ENCODE data around the gene CASZ1. TPM values are rescaled to one million over a fixed set of nuclear protein-coding genes. Genes with fewer than 3 reads are reported as not detected.

CASZ1 gene
- total and polyA plus RNA-seq, 8 donors: 6.0 to 166 (median 39.8) TPM

DNA sequence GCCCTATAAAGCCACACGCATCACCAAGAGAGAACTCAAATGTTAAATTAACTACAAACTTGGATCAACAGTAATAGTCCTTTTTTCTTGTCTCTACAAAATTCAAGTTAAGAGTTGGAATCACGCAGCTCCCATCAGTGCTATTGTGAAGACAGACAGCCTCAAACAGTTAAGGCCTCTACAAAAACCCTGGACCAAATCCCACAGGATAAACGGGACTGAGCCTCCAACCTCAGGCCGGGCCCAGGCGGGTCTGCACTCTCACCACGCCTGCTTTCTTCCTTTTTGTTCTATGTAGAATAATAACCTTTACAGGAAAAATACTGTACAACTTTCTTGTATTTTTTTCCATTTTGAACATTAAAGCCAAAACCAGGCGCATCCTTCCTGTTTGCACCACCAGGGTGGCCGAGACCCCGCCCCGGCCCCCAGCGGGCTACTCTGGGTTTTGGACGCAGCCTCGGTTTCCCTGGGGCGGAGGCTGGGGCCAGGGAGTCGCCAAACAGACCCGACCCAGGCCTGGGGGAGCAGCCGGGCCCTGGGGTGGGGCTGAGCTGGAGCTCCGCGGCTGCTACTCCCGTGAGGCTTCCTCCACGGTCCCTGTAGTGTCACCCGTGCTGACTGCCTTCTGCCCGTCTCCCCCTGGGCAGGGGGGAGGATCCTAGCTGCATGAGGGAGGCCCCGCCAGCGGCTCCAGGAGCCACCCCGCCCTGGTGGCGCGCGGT is 158.4 kb downstream of the CASZ1 start:
- 54 to 59% (median 55%) methylated on average over 17 to 29 of the region's 29 CpGs for WGBS, 5 donors
- DNase-seq: no peak
- peaks cover 16 to 45% (median 39%) of the 10 kb centered on the region in 4 donors for H3K36me3 ChIP-seq
- peak overlapping the region in 2 of 4 donors; percentile 11 to 28 for H3K4me3 ChIP-seq
- intact Hi-C loops (cut with DNase I; ENCODE audit: low total_unique reads): no loop called here
- H3K27ac ChIP-seq: peak overlapping the region; percentile 21 to 89 (median 84)
- TF ChIP-seq POLR2AphosphoS5 (IDR thresholded peaks at IDR 0.05) (no peak), POLR2A (IDR thresholded peaks at IDR 0.05) (no peak), EP300 (IDR thresholded peaks at IDR 0.05) (no peak)
- TF ChIP-seq, protein P1, sequence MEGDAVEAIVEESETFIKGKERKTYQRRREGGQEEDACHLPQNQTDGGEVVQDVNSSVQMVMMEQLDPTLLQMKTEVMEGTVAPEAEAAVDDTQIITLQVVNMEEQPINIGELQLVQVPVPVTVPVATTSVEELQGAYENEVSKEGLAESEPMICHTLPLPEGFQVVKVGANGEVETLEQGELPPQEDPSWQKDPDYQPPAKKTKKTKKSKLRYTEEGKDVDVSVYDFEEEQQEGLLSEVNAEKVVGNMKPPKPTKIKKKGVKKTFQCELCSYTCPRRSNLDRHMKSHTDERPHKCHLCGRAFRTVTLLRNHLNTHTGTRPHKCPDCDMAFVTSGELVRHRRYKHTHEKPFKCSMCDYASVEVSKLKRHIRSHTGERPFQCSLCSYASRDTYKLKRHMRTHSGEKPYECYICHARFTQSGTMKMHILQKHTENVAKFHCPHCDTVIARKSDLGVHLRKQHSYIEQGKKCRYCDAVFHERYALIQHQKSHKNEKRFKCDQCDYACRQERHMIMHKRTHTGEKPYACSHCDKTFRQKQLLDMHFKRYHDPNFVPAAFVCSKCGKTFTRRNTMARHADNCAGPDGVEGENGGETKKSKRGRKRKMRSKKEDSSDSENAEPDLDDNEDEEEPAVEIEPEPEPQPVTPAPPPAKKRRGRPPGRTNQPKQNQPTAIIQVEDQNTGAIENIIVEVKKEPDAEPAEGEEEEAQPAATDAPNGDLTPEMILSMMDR (IDR thresholded peaks at IDR 0.05): no peak
- peaks cover 0 to 8% (median 4%) of the 10 kb centered on the region in 3 donors for H3K27me3 ChIP-seq
- no peaks in the 10 kb centered on the region for H3K9me3 ChIP-seq
- H3K4me1 ChIP-seq: peaks cover 41 to 83% (median 65%) of the 10 kb centered on the region in 4 donors

DNA sequence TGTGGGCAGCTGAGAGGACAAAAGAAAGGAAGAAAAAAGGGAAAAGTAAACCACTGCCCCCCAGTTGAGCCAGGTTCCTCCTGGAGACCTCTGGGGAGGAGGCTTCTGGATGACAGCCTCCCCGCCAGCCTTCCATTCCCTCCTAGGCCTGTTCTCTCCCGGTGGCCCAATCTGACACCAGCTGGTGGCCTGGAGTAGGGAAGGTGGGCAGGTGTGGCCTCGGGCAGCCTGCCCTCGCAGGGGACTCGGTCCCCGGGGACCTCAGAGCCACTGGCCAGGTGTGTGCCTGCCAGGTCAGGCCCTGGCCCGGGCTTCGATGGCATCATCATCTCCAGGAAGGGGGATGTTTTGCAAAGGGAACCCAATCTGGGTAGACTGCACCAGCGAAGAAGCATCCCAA is 159.0 kb downstream of the CASZ1 start:
- no peak for DNase-seq
- intact Hi-C loops (cut with DNase I; ENCODE audit: low total_unique reads): no loop called here
- H3K27ac ChIP-seq: peak overlapping the region; percentile 67 to 89 (median 84)

DNA sequence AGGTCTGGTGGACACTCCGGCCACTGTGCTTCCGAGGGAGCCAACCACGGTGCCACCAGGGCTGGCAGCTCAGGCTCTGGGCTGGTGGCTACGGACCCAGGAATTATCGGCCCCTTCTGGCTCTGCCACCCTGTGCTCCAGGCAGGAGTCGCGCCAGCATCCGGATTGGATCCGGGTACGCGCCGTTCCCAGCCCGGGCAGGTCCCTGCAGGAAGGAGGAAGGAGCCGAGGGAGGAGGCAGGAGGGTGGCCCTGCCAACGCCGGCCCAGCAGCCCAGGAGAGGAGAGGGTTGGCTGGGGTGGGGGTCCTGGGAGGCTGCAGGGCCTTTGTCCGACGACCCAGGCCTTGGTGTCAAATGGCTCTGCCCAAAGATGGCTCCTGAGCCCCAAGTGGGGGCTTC is 160.5 kb downstream of the CASZ1 start:
- WGBS, 5 donors: 30 to 75% (median 50%) methylated on average over 2 to 18 of the region's 18 CpGs
- intact Hi-C loops (cut with DNase I; ENCODE audit: low total_unique reads): no loop called here
- TF ChIP-seq POLR2AphosphoS5 (IDR thresholded peaks at IDR 0.05): peak in 2 of 3 donors; percentile 49 to 81
- no peak for TF ChIP-seq EP300 (IDR thresholded peaks at IDR 0.05)
- peaks cover 45 to 89% (median 74%) of the 10 kb centered on the region in 4 donors for H3K4me1 ChIP-seq
- no peaks in the 10 kb centered on the region for H3K9me3 ChIP-seq
- no peak overlapping the region for H3K4me3 ChIP-seq
- H3K27me3 ChIP-seq: peaks cover 0 to 8% (median 4%) of the 10 kb centered on the region in 3 donors
- H3K36me3 ChIP-seq: peaks cover 8 to 28% (median 21%) of the 10 kb centered on the region in 4 donors
- H3K27ac ChIP-seq: peak overlapping the region; percentile 83 to 89 (median 85)
- DNase-seq: peak in 1 of 2 donors; percentile 95

More for the DNA sequence above, 159.0 kb downstream of the CASZ1 start:
- Histone ChIP-seq H3K36me3 (peaks cover 10 to 40% (median 33%) of the 10 kb centered on the region in 4 donors), H3K27me3 (peaks cover 0 to 8% (median 4%) of the 10 kb centered on the region in 3 donors), H3K9me3 (no peaks in the 10 kb centered on the region), H3K4me3 (no peak overlapping the region), H3K4me1 (peaks cover 41 to 83% (median 71%) of the 10 kb centered on the region in 4 donors)
- 41 to 73% (median 55%) methylated on average over 8 to 9 of the region's 9 CpGs for WGBS, 5 donors
- TF ChIP-seq, protein P1 (IDR thresholded peaks at IDR 0.05): no peak
- TF ChIP-seq POLR2A (IDR thresholded peaks at IDR 0.05) (no peak), EP300 (IDR thresholded peaks at IDR 0.05) (no peak), POLR2AphosphoS5 (IDR thresholded peaks at IDR 0.05) (no peak)

DNA sequence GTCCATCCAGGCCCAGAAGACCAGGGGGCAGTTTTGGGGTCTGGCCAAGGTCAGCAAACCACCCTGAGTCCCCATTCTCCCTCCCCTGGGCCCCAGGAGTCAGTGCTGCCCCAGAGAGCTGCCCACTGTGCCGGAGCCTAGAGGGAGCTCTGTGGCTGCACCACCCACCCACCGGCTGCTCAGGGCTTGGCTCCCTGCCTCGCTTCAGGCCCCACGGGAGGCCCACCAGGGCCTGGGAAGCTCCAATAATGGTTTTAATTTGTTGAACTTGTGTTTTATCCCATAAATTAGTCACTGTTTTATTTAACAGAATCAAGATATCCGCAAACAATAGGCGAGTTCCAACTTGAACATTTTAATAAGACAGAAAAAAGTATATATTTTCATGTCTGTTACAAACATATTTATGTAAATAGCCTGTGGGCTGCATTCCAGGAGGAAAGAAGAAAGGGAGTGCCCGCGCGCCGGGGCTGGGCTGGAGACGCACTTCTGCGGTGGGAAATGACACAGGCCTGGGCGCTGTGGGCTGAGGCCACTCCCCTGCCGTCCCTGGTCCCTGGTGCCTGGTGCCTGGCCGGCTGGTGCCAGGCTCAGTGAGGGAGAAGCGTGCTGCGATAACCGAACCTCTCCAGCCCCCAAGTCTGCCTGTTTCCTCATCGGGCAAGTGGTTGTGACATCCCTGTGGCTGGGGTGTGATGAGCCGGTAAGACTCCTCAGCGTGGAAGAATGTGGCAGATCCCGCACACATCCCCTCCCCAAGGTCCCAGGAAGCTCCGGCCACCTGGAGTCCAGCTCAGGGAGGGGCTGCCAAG is 161.2 kb downstream of the CASZ1 start:
- WGBS, 5 donors: 14 to 33% (median 25%) methylated on average over 19 to 23 of the region's 23 CpGs
- intact Hi-C loops (cut with DNase I; ENCODE audit: low total_unique reads): no loop called here
- peak; percentile 65 to 69 for DNase-seq

More for the DNA sequence above, 161.2 kb downstream of the CASZ1 start:
- peaks cover 8 to 34% (median 22%) of the 10 kb centered on the region in 4 donors for H3K36me3 ChIP-seq
- no peaks in the 10 kb centered on the region for H3K9me3 ChIP-seq
- peak overlapping the region; percentile 83 to 89 (median 85) for H3K27ac ChIP-seq
- H3K27me3 ChIP-seq: peaks cover 0 to 8% (median 4%) of the 10 kb centered on the region in 3 donors
- peaks cover 40 to 88% (median 72%) of the 10 kb centered on the region in 4 donors for H3K4me1 ChIP-seq
- no peak for TF ChIP-seq EP300 (IDR thresholded peaks at IDR 0.05)
- peak in 2 of 3 donors; percentile 2 to 43 for TF ChIP-seq POLR2AphosphoS5 (IDR thresholded peaks at IDR 0.05)
- H3K4me3 ChIP-seq: no peak overlapping the region

All from stomach (tissue), 9 donors.